Breast epithelium (tissue), 4 donors: ENCODE data around the gene FZD4. TPM values are rescaled to one million over a fixed set of nuclear protein-coding genes. Genes with fewer than 3 reads are reported as not detected.

Experiments used
- DNase-seq, 2 donors: peaks; one replicate each; pipeline ENCODE4 v3.0.0-alpha.2; 2019; ENCODE audit warnings: low spot score in 2 of 2
- H3K27ac ChIP-seq, 2 donors: fragments of 200-600 bp; sonication (generic) in 1 of 2; one replicate each; pipeline ENCODE4 v1.5.1; 2016 to 2019; ENCODE audit warnings: mild to moderate bottlenecking in 1 of 2
- H3K27me3 ChIP-seq, 2 donors: fragments of 200-600 bp; sonication (generic) in 1 of 2; one replicate each; pipeline versions ENCODE4 v1.5.1 to v1.6.0; 2017 to 2019; ENCODE audit warnings: control low read depth in 1 of 2, mild to moderate bottlenecking in 1 of 2
- H3K36me3 ChIP-seq: fragments of 200-600 bp; one replicate; pipeline ENCODE4 v1.5.1; 2019
- H3K4me1 ChIP-seq, 2 donors: fragments of 200-600 bp; sonication (generic); one replicate each; pipeline ENCODE4 v1.5.1; 2016 to 2019; ENCODE audit warnings: control low read depth in 1 of 2
- H3K4me3 ChIP-seq, 3 donors: fragments of 200-600 bp; sonication (generic); 1 replicate in 2 of 3; 2 replicates in 1 of 3; pipeline ENCODE4 v1.5.1; 2016 to 2019; ENCODE audit warnings: mild to moderate bottlenecking in 3 of 3, moderate library complexity in 2 of 3
- H3K9me3 ChIP-seq, 2 donors: fragments of 200-600 bp; sonication (generic) in 1 of 2; one replicate each; pipeline ENCODE4 v1.5.1; 2016 to 2019; ENCODE audit warnings: control low read depth in 1 of 2
- CTCF ChIP-seq, 3 donors: fragments of 450-650 bp; IDR thresholded peaks; one replicate each; pipeline ENCODE4 v1.5.1; 2016 to 2017; ENCODE audit warnings: antibody characterized with exemption in 3 of 3, mild to moderate bottlenecking in 3 of 3, moderate library complexity in 3 of 3
- POLR2A ChIP-seq: fragments of 450-650 bp; IDR thresholded peaks from one replicate; pipeline ENCODE4 v1.6.1; 2016; ENCODE audit warnings: antibody characterized with exemption, mild to moderate bottlenecking, moderate library complexity
- POLR2AphosphoS5 ChIP-seq, 3 donors: sonication (generic); formaldehyde crosslinking; IDR thresholded peaks; one replicate each; pipeline ENCODE4 v1.6.1; 2017; ENCODE audit warnings: antibody characterized with exemption in 3 of 3
- intact Hi-C: fragments of 100-400 bp; cut with DNase I; formaldehyde crosslinking; loops from one replicate; pipeline ENCODE4 v1.15.1; 2023; ENCODE audit warnings: low total_unique reads
- total RNA-seq, 3 donors: library from RNA; depleted of rRNA; stranded (reverse); fragments of >200 nt; gene quantifications; one replicate each; pipeline ENCODE4 v1.1.0, GENCODE V29; 2016

The FZD4 gene
- total RNA-seq, 3 donors from 2014 or later = 44.5 to 408 (median 72.8) TPM

DNA sequence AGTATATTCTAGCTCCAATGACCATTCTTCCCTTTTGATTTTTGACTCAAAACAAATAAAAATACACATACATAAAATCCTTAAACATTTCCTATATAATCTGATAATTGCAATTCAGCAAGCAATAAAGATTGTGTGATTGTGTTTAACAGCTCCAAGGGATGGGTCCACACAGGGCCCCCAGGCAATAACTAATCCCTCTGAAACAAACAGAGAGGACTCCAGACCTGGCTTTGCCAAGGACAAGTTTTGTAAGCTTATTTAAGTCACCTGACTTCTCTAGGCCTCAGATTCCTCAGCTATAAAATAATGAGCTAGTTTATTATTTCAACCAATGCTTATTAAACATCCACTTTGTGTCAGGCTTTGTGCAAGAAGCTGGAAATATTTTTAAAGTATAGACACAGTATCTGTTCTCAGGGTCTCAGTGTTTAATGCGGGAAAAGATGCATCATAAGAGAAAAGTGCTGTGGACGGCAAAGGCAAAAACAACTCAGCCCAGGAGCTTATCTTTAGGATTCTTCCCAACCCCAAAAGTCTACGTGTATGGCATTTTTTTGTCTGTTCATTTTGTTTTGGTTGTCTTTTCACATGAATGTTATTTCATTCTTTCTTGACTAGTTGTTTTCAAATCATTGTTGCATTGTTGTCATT lies 20.1 kb downstream of the FZD4 start:
- Histone ChIP-seq H3K9me3 (no peaks in the 10 kb centered on the region), H3K27me3 (no peaks in the 10 kb centered on the region), H3K4me1 (peaks cover 2% of the 10 kb centered on the region in 2 donors), H3K4me3 (no peak overlapping the region), H3K27ac (peak overlapping the region in 1 of 2 donors; percentile 53), H3K36me3 (no peaks in the 10 kb centered on the region)
- no peak for DNase-seq
- TF ChIP-seq POLR2A (no peak), CTCF (IDR thresholded peaks at IDR 0.05) (no peak), POLR2AphosphoS5 (IDR thresholded peaks at IDR 0.05) (no peak)
- intact Hi-C loops = loop anchor here (5.0 kb wide), 1 partner anchor 357 kb away; no protein-coding TSS in a partner anchor

GRCh38 chr11:86934582-86934900 lies 20.7 kb downstream of the FZD4 start:
- TF ChIP-seq POLR2A (no peak), CTCF (IDR thresholded peaks at IDR 0.05) (no peak), POLR2AphosphoS5 (IDR thresholded peaks at IDR 0.05) (no peak)
- Histone ChIP-seq H3K4me3 (no peak overlapping the region), H3K27me3 (no peaks in the 10 kb centered on the region), H3K4me1 (no peaks in the 10 kb centered on the region), H3K9me3 (no peaks in the 10 kb centered on the region), H3K27ac (peak overlapping the region in 1 of 2 donors; percentile 53), H3K36me3 (no peaks in the 10 kb centered on the region)
- intact Hi-C loops = no loop called here
- no peak for DNase-seq

DNA sequence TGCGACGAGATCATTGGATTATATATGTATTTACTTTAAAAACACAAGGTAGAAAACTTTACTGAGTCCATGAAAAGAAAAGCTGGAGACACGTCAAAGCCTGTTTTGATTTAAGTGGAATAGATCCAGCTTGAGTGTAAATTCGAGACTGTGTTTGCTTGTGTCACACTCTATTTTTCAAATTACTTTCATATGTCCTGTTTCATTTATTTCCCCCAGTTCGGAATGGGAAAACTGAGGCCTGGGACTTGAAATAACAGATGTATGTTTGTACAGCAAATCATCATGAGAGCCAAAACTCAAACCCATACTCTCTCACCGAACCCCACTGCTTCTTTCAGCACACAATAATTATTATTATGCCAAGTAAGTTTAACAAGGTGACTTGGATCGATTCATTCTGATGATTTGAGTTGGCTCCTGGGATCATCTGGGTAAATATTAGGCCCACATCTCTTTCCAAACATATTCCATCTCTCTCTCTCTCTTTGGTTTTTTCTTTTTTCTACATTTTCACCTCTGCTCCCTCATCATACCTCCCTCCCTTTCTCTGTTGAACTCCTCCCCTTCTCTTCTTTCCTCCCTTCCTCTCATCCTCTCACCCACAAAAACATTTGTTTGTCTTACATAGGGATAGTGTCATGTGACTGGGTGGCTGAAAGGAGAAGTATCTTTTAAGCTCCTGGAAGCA lies 21.2 kb downstream of the FZD4 start:
- Histone ChIP-seq H3K36me3 (no peaks in the 10 kb centered on the region), H3K4me3 (no peak overlapping the region), H3K27me3 (no peaks in the 10 kb centered on the region), H3K27ac (peak overlapping the region in 1 of 2 donors; percentile 53), H3K4me1 (no peaks in the 10 kb centered on the region), H3K9me3 (no peaks in the 10 kb centered on the region)
- TF ChIP-seq CTCF (IDR thresholded peaks at IDR 0.05) (no peak), POLR2AphosphoS5 (IDR thresholded peaks at IDR 0.05) (no peak), POLR2A (no peak)
- no peak for DNase-seq
- intact Hi-C loops = no loop called here

GRCh38 chr11:86932924-86933875 lies 22.0 kb downstream of the FZD4 start:
- no peak for DNase-seq
- Histone ChIP-seq H3K27me3 (no peaks in the 10 kb centered on the region), H3K9me3 (no peaks in the 10 kb centered on the region), H3K4me3 (no peak overlapping the region), H3K36me3 (no peaks in the 10 kb centered on the region), H3K27ac (peak overlapping the region; percentile 10 to 72), H3K4me1 (no peaks in the 10 kb centered on the region)
- no peak for TF ChIP-seq CTCF (IDR thresholded peaks at IDR 0.05)
- no peak for TF ChIP-seq POLR2AphosphoS5 (IDR thresholded peaks at IDR 0.05)
- TF ChIP-seq POLR2A = no peak
- intact Hi-C loops = no loop called here

GRCh38 chr11:86932259-86932585 lies 23.0 kb downstream of the FZD4 start:
- intact Hi-C loops = no loop called here
- H3K9me3 ChIP-seq = no peaks in the 10 kb centered on the region
- no peak overlapping the region for H3K4me3 ChIP-seq
- no peaks in the 10 kb centered on the region for H3K4me1 ChIP-seq
- peak overlapping the region in 1 of 2 donors; percentile 72 for H3K27ac ChIP-seq
- no peaks in the 10 kb centered on the region for H3K27me3 ChIP-seq
- no peak for TF ChIP-seq CTCF (IDR thresholded peaks at IDR 0.05)
- TF ChIP-seq POLR2AphosphoS5 (IDR thresholded peaks at IDR 0.05) = no peak
- no peak for TF ChIP-seq POLR2A
- DNase-seq = no peak
- H3K36me3 ChIP-seq = no peaks in the 10 kb centered on the region
